HG03108 (cell line): ENCODE measurements around the gene CFDP1.
A peak's percentile ranks its signal among the peaks of the same experiment; 100 is the strongest.
"Not testable (repeated sequence)": the region's sequence is repeated elsewhere in the genome, so short reads cannot be mapped to it uniquely, and the experiment has no call there.

Source experiments
- ATAC-seq: cut with Tn5 transposase; IDR thresholded peaks from one replicate; pipeline ENCODE4 v1.9.1; 2021; ENCODE audit warnings: moderate library complexity; ENCODE audit not compliant: unreplicated experiment

CFDP1 gene

DNA sequence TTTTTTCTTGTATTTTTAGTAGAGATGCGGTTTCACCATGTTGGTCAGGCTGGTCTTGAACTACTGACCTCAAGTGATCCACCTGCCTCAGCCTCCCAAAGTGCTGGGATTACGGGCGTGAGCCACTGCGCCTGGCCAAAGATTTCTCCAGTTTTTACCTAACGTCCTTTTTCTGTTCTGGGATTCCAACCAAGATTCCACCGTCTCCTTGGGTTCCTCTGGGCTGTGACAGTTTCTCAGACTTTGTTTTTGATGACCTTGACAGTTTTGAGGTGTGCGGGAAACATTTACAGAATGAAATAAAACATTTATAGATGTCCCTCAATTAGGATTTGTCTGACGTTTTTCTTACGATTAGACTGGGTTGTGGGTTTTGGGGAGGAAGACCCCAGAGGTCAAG, 163.9 kb downstream of the CFDP1 start:
- ATAC-seq = not testable (repeated sequence)

DNA sequence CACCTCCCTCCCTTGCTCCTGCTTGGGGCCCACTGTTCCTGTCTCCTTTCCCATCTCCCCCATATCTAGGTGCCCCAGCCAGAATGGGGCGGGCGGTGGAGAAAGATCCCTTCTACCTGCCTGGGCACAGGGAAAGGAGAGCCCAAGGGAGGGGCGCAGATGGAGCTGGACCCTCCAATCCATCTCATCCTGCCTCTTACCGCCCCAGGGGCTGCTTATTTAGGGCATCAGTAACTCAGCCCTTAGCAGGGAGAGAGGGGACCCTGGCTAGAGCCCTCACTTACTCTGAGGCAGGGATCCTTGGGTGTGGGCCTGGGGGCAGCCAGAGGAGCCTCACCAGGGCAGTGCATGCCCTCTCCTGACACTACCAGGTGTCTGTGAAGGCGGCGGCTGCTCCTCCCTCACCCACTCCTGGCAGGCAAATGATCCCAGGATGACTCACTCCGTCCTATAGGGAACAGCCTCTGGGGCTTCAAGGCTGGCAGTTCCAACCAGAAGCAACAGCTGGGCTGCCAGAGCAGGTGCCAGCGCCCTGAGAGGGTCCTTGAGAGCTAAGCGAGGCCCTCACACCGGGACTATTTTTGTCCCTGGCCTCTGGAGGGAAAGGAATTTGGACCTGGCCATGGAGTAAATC, 165.6 kb downstream of the CFDP1 start:
- ATAC-seq = no peak

DNA sequence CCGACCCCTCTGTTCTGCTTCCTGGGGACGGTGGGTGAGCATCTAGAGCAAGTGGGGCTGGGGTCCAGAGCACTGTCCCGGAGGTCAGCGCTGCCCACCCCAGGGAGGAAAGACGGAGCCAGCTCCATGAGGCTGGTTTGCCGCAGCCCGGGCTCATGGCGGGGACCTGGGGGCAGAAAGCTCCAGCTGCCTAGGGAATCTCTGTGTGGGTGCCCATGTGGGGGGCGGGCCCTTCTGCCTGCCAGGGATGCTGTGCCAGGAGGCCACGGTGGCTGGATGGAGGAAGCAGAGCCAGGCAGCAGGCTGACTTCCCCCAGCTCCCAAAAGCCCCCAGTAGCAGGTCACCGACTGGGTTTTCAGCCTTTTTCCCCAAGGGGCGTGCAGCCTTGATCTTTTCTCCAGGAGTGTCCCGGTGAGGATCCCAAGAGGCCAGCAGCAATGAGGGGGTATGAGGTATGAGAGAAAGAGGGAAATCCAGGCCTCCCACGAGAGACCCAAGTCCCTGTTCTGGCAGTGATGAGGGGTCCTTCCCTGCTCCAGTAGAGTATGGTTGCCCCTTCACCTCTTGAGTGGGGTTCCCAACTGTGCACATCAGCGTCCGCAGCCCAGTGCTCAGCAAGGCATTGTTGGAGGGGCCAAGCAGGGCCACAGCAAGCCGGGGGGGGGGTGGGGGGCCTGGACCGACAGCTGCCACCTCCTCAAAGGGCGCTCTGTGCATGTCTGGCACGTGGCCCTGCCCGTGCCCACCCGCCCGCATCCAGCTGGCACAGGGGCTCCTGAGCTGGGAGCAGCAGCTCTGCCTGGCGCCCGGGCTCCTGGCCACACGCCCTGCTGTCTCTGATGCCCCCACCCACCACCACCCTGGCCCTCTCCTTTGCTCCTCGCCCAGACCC, 166.3 kb downstream of the CFDP1 start:
- ATAC-seq = no peak

DNA sequence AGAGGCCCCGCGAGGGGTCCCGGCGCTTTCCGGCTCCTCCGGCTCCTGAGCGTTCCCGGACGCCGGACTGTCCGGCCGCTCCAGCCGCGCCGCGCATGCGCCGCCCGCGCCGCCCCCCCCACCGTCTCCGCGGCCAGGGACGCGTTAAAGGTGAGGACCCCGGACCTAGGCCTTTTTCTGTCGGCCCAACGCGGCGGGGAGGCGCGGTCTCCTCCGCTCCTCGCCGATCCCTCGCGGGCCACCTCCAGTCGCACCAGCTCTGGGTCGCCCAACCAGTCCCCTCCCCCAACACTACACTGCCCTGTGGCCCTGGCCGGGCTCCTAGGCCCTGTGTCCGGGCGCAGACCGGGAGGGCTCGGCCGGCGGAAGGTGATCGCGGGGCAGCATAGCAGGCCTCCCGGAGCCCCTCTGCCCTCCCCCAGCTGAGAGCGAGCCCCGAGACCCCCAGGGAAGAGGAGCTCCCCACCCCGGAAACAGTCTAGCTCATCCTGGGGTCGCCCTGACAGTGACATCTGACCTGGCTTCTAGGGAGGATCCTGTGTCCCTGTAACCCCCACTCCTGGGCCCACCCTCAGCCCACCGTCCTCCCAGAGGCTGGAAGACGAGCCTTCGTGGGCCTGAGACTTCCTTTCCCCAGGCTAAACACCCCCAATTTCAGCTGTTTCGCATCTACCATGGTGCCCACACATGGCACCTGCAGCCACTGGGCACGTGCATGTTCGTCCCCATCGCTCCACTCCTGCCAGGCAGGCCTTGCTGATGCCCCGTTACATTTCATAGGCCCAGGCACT, 167.2 kb downstream of the CFDP1 start:
- ATAC-seq = peak; percentile 56

DNA sequence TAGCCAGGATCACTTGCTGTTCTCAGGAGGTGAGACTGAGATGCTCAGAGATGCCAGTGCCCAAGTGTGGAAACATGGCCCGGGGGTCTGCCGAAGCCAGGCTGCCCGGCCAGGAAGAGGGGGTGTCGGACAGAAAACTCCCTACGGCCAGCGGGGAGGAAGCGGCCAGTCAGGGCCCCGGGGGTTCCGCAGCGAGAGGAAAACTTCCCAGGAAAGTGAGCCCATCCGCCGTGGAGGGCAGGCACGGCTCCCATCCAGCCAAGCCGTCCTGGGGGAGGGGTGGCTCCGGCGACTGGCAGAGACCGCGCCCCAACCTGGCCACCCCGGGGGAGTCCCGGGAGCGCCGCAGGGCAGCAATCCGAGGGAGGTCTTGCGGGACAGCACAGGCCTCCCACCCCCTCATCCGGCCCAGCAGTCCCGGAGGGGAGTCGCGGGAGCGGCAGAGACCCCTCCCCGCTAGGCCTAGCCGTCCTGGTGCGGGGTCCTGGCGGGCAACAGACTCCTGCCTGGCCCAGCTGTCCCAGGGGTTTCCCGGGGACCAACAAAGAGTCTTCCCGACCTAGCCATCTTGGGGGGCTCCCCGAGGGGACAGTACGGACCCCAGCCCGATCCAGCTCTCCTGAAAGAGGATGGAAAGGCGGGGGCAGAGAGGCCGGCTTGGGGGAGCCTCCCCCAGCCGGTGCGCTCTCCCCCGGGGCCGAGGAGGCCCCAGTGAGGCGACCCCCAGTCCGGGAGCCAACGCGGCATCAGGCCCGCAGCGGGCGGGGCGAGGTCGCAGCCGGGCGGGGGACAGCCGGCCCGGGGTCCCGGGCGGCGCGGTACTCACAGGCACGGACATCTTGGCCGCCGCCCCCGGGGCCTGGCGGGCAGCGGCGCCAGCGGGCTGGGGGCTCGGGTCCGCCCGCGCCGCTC, 168.0 kb downstream of the CFDP1 start:
- ATAC-seq = peak; percentile 24

DNA sequence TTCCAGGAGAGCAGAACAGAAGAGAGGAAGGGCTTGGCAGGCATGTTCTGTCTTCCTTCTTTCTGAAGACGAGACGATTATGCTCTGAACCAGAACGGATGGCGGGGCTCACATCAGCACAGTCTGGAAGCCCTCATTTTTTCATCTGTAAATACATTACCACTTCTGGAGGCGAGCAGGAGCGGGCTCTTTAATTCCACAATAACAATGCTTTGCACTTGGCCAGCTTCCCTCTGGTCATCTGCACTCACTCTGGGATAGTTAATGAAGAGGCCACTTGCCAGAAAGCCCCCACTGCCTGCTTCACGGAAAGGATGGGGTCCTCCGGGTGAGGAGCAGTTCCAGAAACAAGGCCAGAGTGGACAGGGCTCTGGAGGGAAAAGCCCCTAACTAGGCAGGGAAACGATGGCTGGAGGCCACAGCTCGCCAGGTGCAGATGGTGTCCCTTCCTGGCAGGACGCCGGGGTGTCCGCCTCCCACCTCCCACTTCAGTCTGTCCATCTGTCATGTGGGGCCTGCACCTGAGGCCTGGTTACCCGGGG, 168.8 kb downstream of the CFDP1 start:
- no peak for ATAC-seq

DNA sequence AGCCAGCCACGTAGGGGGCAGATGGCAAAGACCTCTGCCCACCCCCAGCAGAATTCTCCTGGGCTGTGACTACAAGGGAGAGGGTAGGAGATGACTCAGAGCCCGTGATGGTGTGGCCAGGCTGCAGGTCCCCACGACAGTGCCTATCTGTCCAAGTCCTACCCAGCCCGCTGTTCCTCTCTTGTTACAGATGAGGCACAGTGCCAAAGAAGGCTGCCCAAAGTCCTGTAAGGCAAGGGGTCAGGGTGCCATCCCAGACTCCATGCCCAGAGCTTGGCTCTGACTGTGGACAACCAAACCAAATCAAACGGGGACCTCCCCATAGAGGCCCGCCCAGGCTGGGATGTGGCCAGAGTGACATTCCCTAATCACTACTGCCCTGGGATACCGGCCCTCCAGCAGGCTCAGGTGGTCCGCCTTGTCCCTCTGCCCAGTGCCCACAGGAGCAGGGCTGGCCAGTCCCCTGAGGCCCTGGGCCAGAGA, 169.3 kb downstream of the CFDP1 start:
- no peak for ATAC-seq

DNA sequence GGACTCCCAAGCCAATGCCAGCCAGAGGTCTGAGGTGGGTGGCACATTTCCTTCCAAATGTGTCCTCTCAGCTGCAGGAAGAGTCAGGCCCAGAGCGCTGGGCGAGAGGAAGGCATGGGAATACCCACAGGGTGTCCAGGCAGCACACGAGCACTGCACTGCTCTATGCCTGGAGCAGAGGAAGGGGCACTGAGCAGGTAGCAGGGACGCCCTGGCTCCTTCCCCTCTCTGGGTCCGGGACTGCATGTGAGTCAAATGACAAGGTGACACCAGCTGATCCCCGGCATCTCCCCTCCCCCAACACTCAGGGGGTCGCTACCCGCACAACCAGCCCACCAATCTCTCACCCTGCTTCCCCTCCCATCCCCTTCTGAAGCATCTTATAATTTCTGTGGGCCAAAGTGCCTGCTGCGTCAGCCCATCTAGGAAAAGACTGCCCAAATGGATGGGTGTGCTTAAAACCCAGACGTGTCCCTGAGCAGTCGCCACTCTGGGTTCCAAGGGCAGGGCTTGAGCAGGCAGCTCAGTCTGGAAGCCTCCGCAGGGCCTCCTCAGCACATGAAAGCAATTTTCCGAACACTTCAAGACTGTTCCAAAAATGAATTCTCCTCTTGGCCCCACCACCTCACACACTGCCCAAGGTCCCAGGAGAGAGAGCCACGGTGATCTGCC, 169.9 kb downstream of the CFDP1 start:
- no peak for ATAC-seq

DNA sequence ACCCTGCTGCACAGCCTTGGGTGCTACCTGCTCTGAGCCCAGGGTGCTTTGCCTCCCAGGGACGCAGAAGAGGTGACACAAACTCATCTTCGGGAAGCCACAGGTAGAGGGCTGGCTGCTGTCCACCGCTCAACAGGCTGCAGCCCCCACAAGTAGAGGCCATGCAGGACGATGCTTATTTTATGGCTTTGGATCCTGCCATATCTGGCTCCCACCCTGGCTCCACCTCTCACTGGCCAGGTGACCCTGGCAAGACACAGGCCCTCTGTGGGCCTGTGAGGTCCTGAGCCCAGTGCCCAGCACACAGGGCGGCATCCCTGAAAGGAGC, 170.5 kb downstream of the CFDP1 start:
- no peak for ATAC-seq

DNA sequence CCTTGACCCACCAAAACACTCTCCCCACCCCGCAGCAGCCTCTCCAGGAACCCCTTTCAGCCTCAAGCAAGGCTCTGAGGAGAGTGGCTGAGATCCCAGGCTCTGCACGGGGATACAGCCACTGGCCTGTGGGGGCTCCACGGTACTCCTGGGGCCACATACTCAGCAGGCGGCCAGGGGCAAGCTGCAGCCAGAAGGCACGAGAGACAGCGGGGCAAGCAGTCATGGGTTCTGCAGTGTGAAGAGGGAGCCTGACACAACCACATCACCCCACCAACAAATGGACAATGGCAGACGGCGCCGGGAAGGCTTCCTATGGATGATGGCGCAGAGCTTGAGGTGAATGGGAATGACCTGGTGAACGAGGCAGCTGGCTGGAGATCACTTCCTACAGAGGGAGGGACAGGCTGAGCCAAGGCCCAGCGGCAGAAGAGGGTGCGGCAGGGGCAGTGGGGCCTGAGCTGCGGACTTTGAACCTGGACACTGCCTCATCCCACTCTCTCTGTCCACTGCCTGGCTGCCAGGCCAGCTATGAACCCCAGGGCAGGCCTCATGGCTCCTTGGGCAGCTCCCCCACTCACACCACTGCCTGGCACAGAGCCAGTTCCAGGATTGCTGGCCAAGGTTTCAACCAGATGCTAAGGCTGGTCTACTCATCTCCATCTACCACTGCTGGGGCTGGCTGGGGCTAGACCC, 171.1 kb downstream of the CFDP1 start:
- ATAC-seq = no peak

DNA sequence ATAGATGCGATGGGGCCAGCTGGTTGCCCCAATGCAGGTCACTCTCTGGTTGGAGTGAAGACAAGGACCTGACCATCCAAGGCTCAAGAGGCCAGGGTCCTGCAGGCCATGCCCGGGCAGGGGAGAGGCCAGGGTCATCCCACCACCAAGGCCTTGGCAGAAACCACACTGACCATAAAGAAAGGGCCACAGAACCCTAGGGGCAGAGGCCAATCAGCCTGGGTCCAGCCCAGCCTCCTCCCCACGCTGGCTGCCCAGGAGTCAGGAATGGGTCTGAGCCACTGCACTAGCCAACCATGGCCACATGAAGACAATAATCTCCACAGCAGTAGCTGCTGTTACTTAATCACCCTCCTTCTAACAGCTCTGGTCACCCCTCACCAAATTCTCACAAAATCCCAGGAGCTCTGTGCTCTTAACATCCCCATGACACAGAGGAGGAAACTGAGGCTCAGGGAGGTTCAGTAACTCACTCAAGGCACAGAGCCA, 171.7 kb downstream of the CFDP1 start:
- ATAC-seq = no peak

DNA sequence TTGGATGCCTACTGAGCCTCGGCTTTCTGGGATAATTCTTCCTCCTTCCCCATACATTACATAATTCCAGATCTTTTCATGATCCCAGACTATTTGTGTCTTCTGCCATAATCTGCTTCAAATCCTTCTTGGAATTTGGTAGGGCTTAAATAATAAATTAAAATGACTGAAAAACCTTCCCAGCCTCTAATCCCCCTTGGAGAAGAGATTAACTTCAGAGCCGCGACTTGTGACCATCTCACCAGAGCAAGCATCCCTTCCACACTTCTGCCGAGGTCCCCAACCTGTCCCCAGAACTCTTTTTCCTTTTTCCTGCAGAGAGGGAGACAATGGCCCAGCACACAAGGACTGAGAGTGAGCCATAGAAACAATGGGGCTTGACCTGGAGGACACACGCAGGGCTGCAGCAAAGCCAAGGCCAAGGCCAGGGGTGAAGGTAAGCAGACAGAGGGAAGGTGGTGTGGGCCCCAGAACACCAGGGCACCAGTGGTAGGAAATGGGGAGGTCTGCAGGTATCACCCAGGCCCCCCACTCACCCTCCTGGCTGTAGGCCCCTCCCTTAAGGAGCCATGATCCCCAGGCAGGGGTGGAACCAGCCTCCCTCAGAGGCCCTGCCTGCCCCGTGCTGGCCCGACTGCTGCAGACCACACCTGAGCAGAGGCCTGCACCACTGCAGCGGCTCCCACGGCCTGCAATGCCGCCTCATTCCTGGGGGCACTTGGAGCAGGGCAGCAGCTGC, 172.3 kb downstream of the CFDP1 start:
- no peak for ATAC-seq

DNA sequence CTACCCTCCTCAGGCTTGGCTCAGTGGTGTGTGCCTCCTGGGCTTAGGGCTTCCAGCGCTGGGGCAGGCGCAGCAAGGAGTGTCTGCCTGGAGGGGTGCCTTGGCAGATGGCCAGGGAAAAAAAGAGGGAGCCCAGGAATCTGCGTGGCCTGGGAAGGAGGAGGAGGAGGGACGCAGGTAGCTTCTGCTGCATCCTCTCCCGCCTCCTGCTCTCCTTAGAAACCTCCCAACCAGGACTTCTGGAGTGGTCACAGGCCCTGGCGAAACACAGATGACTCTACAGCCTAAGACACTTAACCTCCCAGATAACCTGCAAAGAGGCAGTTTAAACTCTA, 174.5 kb downstream of the CFDP1 start:
- ATAC-seq = no peak

DNA sequence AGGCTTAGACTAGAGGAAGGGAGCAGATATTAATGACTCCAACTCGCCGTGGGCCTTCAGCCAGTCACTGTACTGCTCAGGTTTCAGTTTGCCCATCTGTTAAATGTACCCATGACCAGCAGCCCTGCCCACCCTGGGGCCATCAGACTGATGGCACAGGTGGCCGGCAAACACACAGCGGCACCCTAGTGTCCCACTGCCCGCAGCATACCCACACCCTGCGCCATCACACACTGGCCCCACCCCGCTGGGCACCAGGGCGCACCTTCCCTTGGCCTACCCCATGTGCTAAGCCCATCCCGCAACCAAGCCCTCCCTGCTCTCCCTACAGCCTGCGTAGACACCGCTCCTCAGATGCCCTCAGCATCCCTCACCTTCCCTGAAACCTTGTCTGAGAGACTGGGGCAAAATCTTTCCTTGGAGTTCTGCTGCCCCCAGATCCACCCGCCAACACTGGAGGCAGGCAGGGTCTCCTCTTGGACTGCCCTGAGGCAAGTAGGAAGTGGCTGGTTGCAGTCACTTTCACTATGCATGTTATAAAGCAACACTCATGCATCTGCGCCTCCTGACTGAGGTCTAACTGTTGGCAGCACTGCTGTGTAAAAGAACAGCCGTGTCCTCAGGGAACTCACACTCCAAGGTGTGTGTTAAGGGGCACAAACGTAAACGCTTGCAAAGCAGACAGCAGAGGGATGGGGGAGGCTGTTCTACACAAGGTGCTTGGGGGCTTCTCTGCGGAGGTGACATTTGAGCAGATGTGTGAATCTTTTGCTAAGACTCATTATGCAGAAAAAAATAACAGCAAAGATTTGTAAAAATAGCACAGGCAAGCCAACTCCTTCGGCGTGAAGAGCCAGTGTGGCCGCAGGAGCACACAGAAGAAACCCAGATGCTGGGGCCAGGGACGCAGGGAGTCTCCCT, 175.2 kb downstream of the CFDP1 start:
- ATAC-seq = no peak

DNA sequence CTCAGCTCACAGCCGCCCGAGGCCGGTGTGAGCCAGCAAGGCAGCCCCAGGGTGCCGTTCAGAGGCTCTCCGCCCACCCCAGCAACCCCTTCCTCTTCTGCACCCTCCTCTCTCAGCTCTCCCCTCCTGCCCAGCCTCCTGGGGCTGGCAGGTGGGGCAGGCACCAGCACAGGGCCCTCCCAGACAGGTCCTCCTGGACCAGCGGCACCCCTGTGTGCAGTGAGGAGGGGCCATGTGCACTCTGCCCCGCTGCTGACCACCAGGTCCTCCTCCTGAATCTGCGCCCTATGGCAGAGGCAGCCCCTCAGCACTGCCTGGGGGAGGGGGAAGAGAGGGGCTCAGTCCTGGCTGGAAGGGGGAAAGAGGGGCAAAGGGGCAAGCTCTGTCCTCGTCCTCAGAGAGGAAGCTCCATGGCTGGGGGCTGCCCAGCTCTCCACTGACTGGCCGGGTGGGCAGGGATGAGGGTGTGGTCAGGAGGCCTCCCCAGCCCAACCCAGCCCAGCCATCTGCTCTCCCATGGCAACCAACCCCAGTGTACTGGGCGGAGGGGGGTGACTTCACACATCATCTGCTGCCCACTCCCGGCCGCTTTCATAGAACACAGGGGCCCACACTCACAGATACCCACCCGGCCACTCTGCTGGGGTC, 176.5 kb downstream of the CFDP1 start:
- ATAC-seq = no peak

DNA sequence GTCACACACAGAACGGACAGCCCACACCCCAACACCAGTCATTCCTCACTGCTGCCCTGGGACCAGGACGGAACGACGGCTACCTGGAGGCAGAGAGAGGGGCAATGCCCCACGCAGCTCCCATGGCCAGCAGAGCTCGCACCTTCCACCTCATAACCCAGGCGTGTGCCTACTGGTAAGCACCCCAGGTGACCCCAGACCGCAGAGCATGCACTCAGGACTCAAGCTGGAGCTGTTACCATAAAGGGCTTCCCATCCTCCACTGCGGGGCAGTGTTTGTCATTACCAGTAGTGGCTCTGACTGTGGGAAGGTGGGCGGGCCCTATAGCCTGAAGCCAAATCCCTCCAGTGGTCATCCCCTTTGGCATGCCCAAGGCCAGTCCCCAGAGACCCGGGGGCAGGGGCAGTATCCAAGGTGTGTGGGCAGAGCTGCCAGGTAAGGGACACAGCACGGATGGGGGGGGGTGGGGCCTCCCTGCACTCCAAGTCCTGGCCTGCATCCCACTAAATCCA, 177.2 kb downstream of the CFDP1 start:
- ATAC-seq = no peak

DNA sequence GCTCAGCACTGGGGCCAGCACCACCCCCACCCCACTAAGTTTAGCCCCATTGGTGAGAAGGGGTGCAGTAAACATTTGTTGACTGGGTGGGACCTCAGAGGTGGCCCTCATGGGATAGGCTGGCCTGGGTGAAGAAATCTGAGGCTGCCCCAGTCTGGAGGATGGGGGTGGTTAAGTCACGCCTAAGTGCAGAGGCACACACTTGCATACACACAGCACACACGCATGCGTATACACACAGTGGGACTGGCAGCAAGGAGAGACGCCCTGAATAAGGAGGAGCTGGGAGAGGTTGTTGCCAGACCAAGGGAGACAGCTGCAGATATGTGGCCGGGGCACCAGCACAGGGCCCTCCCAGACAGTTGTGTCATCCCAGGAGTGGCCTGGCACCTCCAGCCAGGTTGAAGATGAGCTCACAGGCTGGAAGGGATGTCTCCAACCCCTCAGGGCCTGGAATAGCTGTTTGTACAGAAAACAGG, 178.9 kb downstream of the CFDP1 start:
- no peak for ATAC-seq
